T follicular helper cell (primary cell): Measurements from ENCODE around the gene SLC39A8.
"Not testable (repeated sequence)": the region's sequence is repeated elsewhere in the genome, so short reads cannot be mapped to it uniquely, and the experiment has no call there.

ENCODE experiments used
- DNase-seq: peaks from one replicate; pipeline ENCODE4 v3.0.0-alpha.2; 2020; ENCODE audit warnings: low read depth

SLC39A8 gene

GRCh38 chr4:102301167-102301566 lies 44.1 kb downstream of the SLC39A8 start:
- DNase-seq: no peak

GRCh38 chr4:102299354-102300107 lies 45.8 kb downstream of the SLC39A8 start:
- no peak for DNase-seq

GRCh38 chr4:102298716-102299115 lies 46.6 kb downstream of the SLC39A8 start:
- no peak for DNase-seq

- no peak for DNase-seq
These were observed 50.0 kb downstream of the SLC39A8 start for GRCh38 chr4:102295153-102295862.

- no peak for DNase-seq
These were observed 56.8 kb downstream of the SLC39A8 start for GRCh38 chr4:102288497-102288896.

GRCh38 chr4:102285831-102286230 lies 59.5 kb downstream of the SLC39A8 start:
- DNase-seq: no peak

GRCh38 chr4:102281171-102281839 lies 64.0 kb downstream of the SLC39A8 start:
- DNase-seq: no peak

- DNase-seq: not testable (repeated sequence)
These were observed 72.0 kb downstream of the SLC39A8 start for GRCh38 chr4:102273317-102273716.

- DNase-seq: no peak
These were observed 73.0 kb downstream of the SLC39A8 start for GRCh38 chr4:102272318-102272717.

- no peak for DNase-seq
These were observed 76.9 kb downstream of the SLC39A8 start for GRCh38 chr4:102268355-102268754.

- no peak for DNase-seq
These were observed 82.1 kb downstream of the SLC39A8 start for GRCh38 chr4:102263024-102263787.

- no peak for DNase-seq
These were observed 85.6 kb downstream of the SLC39A8 start for GRCh38 chr4:102259702-102260101.

GRCh38 chr4:102259081-102259480 lies 86.2 kb downstream of the SLC39A8 start:
- DNase-seq: no peak

- DNase-seq: no peak
These were observed 89.0 kb downstream of the SLC39A8 start for GRCh38 chr4:102256321-102256720.

- DNase-seq: no peak
These were observed 91.4 kb downstream of the SLC39A8 start for GRCh38 chr4:102253860-102254259.

- DNase-seq: no peak
These were observed 93.1 kb downstream of the SLC39A8 start for GRCh38 chr4:102252171-102252570.

- DNase-seq: no peak
These were observed 94.9 kb downstream of the SLC39A8 start for GRCh38 chr4:102250341-102250740.

- DNase-seq: no peak
These were observed 98.2 kb downstream of the SLC39A8 start for GRCh38 chr4:102247041-102247440.

GRCh38 chr4:102246416-102246815 lies 98.9 kb downstream of the SLC39A8 start:
- no peak for DNase-seq

GRCh38 chr4:102244878-102245535 lies 100.3 kb downstream of the SLC39A8 start:
- no peak for DNase-seq

GRCh38 chr4:102243296-102243695 lies 102.0 kb downstream of the SLC39A8 start:
- DNase-seq: not testable (repeated sequence)
